Keratinocyte (primary cell): Measurements from ENCODE around the gene C19orf73. TPM values are rescaled to one million over a fixed set of nuclear protein-coding genes. Genes with fewer than 3 reads are reported as not detected.

Experiments
- DNase-seq: peaks from one replicate; pipeline ENCODE4 v3.0.0-alpha.2; 2011; ENCODE audit warnings: low read depth, missing footprints, low spot score
- FAIRE-seq: peaks from 2 replicates; lab custom pipeline; 2011; peaks lifted over from hg19 to GRCh38; lab: Jason Lieb, UNC
- H2AFZ ChIP-seq: 2 replicates; pipeline ENCODE4 v1.6.0; 2012; ENCODE audit warnings: low read length, control low read depth, inconsistent platforms; ENCODE audit not compliant: control insufficient read depth
- H3K27ac ChIP-seq: 2 replicates; pipeline ENCODE4 v1.5.1; 2011; ENCODE audit warnings: low read length; ENCODE audit not compliant: control insufficient read depth, insufficient read depth
- H3K27me3 ChIP-seq: 3 replicates; pipeline ENCODE4 v1.6.0; 2011; ENCODE audit warnings: low read length; ENCODE audit not compliant: control insufficient read depth, insufficient read depth; ENCODE audit errors: extremely low read depth
- H3K36me3 ChIP-seq, 2 experiments: 2 replicates in 1 of 2; 3 replicates in 1 of 2; pipeline ENCODE4 v1.5.1; 2011; ENCODE audit warnings: low read length in 2 of 2, mild to moderate bottlenecking in 1 of 2; ENCODE audit not compliant: control insufficient read depth in 2 of 2, insufficient read depth in 2 of 2; ENCODE audit errors: extremely low read depth in 1 of 2
- H3K4me1 ChIP-seq: 3 replicates; pipeline ENCODE4 v1.5.1; 2011; ENCODE audit warnings: low read length; ENCODE audit not compliant: control insufficient read depth, insufficient read depth; ENCODE audit errors: extremely low read depth
- H3K4me2 ChIP-seq: 3 replicates; pipeline ENCODE4 v1.6.0; 2011; ENCODE audit warnings: low read depth, low read length; ENCODE audit not compliant: control insufficient read depth, insufficient read depth; ENCODE audit errors: extremely low read depth
- H3K4me3 ChIP-seq, 3 experiments: fragments of 200-600 bp in 1 of 3; sonication (generic) in 1 of 3; 2 replicates in 2 of 3; 3 replicates in 1 of 3; pipeline ENCODE4 v1.5.1; 2011 to 2016; ENCODE audit warnings: low read length in 3 of 3, mild to moderate bottlenecking in 3 of 3, control low read depth in 2 of 3, inconsistent platforms in 1 of 3, low read depth in 1 of 3, mixed read lengths in 1 of 3, mixed run types in 1 of 3, moderate library complexity in 1 of 3; ENCODE audit not compliant: control insufficient read depth in 2 of 3, insufficient read depth in 2 of 3; ENCODE audit errors: extremely low read depth in 1 of 3
- H3K79me2 ChIP-seq: 2 replicates; pipeline ENCODE4 v1.6.0; 2012; ENCODE audit warnings: low read length; ENCODE audit not compliant: control insufficient read depth, insufficient read depth
- H3K9ac ChIP-seq: 3 replicates; pipeline ENCODE4 v1.6.0; 2011; ENCODE audit warnings: low read length; ENCODE audit not compliant: control insufficient read depth, insufficient read depth; ENCODE audit errors: extremely low read depth
- H3K9me1 ChIP-seq: 3 replicates; pipeline ENCODE4 v1.6.0; 2011; ENCODE audit warnings: low read length; ENCODE audit not compliant: control insufficient read depth, insufficient read depth; ENCODE audit errors: extremely low read depth
- H3K9me3 ChIP-seq: 2 replicates; pipeline ENCODE4 v1.5.1; 2012; ENCODE audit warnings: low read depth, low read length; ENCODE audit not compliant: control insufficient read depth
- H4K20me1 ChIP-seq: 3 replicates; pipeline ENCODE4 v1.6.0; 2011; ENCODE audit warnings: low read length; ENCODE audit not compliant: control insufficient read depth, insufficient read depth; ENCODE audit errors: extremely low read depth
- EZH2 ChIP-seq: IDR thresholded peaks from one replicate; pipeline ENCODE4 v1.6.1; 2012; ENCODE audit warnings: inconsistent platforms, mild to moderate bottlenecking, low read length, moderate library complexity
- dilution Hi-C: fragments of 300-500 bp; cut with MboI; formaldehyde crosslinking; loops from one replicate; pipeline ENCODE4 v1.7.0; 2020; ENCODE audit warnings: low sequenced_read_pairs; ENCODE audit not compliant: extremely low pct_ligation_motif_present
- polyA plus RNA-seq, 5 experiments: library from polyadenylated mRNA; depleted of rRNA in 3 of 5; stranded (reverse) in 3 of 5; stranded (forward) in 1 of 5; unstranded in 1 of 5; fragments of >200 nt; gene quantifications; 1 replicate in 1 of 5; 2 replicates in 3 of 5; 3 replicates in 1 of 5; pipeline versions ENCODE4 v1.2.1 to v1.2.3, GENCODE V29; 2011 to 2012; ENCODE audit warnings: missing spikeins in 2 of 5, low read depth in 1 of 5, low replicate concordance in 1 of 5
- TF ChIP-seq, protein P1 (sequence below), 3 experiments: IDR thresholded peaks in 1 of 3; conservative IDR thresholded peaks in 1 of 3; optimal IDR thresholded peaks in 1 of 3; 2 replicates in 2 of 3; 3 replicates in 1 of 3; pipeline versions ENCODE3 to v1.5.1; 2011; ENCODE audit warnings: low read length in 3 of 3, mild to moderate bottlenecking in 3 of 3, moderate library complexity in 2 of 3, control low read depth in 1 of 3, inconsistent platforms in 1 of 3; ENCODE audit not compliant: insufficient read depth in 2 of 3; ENCODE audit errors: extremely low read depth in 1 of 3

The C19orf73 gene
- polyA plus RNA-seq, 1 donor (not counting 4 experiments of a cell fraction or from before 2014, with no cell fraction given) = 0.71 TPM

DNA sequence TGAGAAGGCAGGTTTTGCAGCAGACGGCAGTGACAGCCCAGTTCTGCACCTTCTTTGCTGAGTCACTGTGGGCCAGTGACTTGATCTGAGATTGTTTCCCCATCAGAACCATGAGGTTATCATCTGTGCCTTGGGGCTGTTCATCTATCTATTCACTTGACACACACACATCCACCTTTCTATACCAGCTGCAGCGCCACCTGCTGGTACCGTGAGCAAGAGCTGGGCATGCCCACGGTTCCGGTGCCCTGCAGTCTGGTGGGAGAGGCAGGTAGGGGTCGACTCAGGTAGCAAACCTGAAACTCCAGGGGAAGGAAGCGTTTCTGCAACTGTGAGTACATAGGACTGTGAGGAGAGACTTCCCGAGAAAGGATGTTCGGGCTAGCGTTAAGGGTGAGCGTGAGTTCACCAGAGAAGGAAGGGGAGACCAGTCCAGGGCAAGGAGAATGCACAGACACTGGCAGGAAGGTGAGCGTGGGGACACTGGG lies 12.3 kb downstream of the C19orf73 start:
- Histone ChIP-seq H3K79me2 (peaks cover 10% of the 10 kb centered on the region), H3K4me3 (no peak overlapping the region), H3K36me3 (peaks cover 32 to 36% of the 10 kb centered on the region in 2 experiments), H3K9me1 (no peaks in the 10 kb centered on the region), H2AFZ (no peak overlapping the region), H3K4me1 (peaks cover 2% of the 10 kb centered on the region), H3K27me3 (no peaks in the 10 kb centered on the region), H3K9me3 (no peaks in the 10 kb centered on the region), H3K27ac (no peak overlapping the region), H4K20me1 (peaks cover 18% of the 10 kb centered on the region), H3K9ac (no peak overlapping the region), H3K4me2 (no peak overlapping the region)
- FAIRE-seq (peak; percentile 96), DNase-seq (peak; percentile 71)
- TF ChIP-seq EZH2 = no peak
- TF ChIP-seq, protein P1, sequence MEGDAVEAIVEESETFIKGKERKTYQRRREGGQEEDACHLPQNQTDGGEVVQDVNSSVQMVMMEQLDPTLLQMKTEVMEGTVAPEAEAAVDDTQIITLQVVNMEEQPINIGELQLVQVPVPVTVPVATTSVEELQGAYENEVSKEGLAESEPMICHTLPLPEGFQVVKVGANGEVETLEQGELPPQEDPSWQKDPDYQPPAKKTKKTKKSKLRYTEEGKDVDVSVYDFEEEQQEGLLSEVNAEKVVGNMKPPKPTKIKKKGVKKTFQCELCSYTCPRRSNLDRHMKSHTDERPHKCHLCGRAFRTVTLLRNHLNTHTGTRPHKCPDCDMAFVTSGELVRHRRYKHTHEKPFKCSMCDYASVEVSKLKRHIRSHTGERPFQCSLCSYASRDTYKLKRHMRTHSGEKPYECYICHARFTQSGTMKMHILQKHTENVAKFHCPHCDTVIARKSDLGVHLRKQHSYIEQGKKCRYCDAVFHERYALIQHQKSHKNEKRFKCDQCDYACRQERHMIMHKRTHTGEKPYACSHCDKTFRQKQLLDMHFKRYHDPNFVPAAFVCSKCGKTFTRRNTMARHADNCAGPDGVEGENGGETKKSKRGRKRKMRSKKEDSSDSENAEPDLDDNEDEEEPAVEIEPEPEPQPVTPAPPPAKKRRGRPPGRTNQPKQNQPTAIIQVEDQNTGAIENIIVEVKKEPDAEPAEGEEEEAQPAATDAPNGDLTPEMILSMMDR (optimal IDR thresholded peaks at IDR 0.05 in 1 of 3, IDR thresholded peaks at IDR 0.05 in 1 of 3, conservative IDR thresholded peaks at IDR 0.05 in 1 of 3; ENCODE audit: extremely low read depth in 1 of 3, insufficient read depth in 2 of 3, low read length in 3 of 3) = peak; percentile 91 to 99 (median 98)
- dilution Hi-C loops = no loop called here

DNA sequence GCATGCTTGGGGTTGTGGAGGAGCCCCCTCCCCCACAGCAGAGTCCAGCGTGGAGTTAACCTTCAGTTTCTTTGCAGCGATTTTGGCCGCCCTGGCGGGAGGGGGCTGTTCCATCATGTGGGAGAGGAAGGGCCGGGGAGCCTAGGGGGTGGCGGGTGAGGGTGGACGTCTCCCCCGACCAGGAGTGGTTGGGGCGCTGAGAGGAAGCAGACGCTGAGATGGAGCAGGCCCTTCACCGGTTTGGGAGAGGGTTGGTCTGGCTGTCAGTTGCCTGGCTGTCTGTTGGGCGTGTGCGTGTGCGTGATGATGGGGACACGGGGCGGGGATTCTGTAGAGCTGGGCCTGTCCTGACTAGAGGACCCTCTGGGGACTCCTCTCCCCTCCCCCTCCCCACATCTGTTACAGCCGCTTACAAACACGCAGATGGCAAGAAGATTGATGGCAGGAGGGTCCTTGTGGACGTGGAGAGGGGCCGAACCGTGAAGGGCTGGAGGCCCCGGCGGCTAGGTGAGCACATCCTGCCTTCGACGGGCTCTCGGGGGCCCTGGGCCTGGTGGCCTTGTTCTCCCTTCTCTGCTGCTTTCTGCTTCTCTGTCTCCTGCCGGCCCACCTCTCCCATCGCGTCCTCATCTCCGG lies 14.6 kb downstream of the C19orf73 start:
- H3K79me2 ChIP-seq = peaks cover 24% of the 10 kb centered on the region
- no peaks in the 10 kb centered on the region for H3K9me3 ChIP-seq
- H3K27me3 ChIP-seq = no peaks in the 10 kb centered on the region
- no peaks in the 10 kb centered on the region for H3K9me1 ChIP-seq
- H3K4me2 ChIP-seq = no peak overlapping the region
- dilution Hi-C loops = no loop called here
- H3K36me3 ChIP-seq = peaks cover 45 to 46% of the 10 kb centered on the region in 2 experiments
- no peak for TF ChIP-seq EZH2
- TF ChIP-seq, protein P1 (optimal IDR thresholded peaks at IDR 0.05 in 1 of 3, IDR thresholded peaks at IDR 0.05 in 1 of 3, conservative IDR thresholded peaks at IDR 0.05 in 1 of 3; ENCODE audit: extremely low read depth in 1 of 3, insufficient read depth in 2 of 3, low read length in 3 of 3) = no peak
- H3K4me1 ChIP-seq = peaks cover 2% of the 10 kb centered on the region
- DNase-seq (no peak), FAIRE-seq (no peak)
- H3K9ac ChIP-seq = no peak overlapping the region
- H2AFZ ChIP-seq = no peak overlapping the region
- H3K4me3 ChIP-seq = no peak overlapping the region
- H3K27ac ChIP-seq = no peak overlapping the region
- peaks cover 21% of the 10 kb centered on the region for H4K20me1 ChIP-seq
